Central memory CD8-positive, alpha-beta T cell (primary cell): Measurements from ENCODE around the gene DTD1.
"Not testable (repeated sequence)": the region's sequence is repeated elsewhere in the genome, so short reads cannot be mapped to it uniquely, and the experiment has no call there.

ENCODE experiments used
- ATAC-seq: fragments of 150-1000 bp; cut with Tn5 transposase; replicated peaks from 2 replicates; pipeline ENCODE4 v1.10.0; 2022; ENCODE audit warnings: mild to moderate bottlenecking, moderate FRiP score, moderate number of reproducible peaks; ENCODE audit not compliant: poor library complexity, severe bottlenecking; ENCODE audit errors: extremely low read depth
- DNase-seq, 2 donors: peaks; one replicate each; pipeline ENCODE4 v3.0.0; 2021; ENCODE audit warnings: low spot score in 2 of 2
- H3K27ac Mint-ChIP-seq: one replicate; pipeline ENCODE4 v1.8.0; 2022; ENCODE audit warnings: low read depth, mild to moderate bottlenecking, moderate library complexity, mixed read lengths
- H3K27me3 Mint-ChIP-seq: one replicate; pipeline ENCODE4 v1.8.0; 2022; ENCODE audit warnings: mixed read lengths
- H3K36me3 Mint-ChIP-seq: one replicate; pipeline ENCODE4 v1.8.0; 2022; ENCODE audit warnings: mild to moderate bottlenecking, moderate library complexity, mixed read lengths; ENCODE audit not compliant: insufficient read depth
- H3K4me1 Mint-ChIP-seq: one replicate; pipeline ENCODE4 v1.8.0; 2022; ENCODE audit warnings: mixed read lengths
- H3K4me3 Mint-ChIP-seq: one replicate; pipeline ENCODE4 v1.8.0; 2022; ENCODE audit warnings: mild to moderate bottlenecking, moderate library complexity, mixed read lengths
- H3K9me3 Mint-ChIP-seq: one replicate; pipeline ENCODE4 v1.8.0; 2022; ENCODE audit warnings: mixed read lengths

The DTD1 gene

DNA sequence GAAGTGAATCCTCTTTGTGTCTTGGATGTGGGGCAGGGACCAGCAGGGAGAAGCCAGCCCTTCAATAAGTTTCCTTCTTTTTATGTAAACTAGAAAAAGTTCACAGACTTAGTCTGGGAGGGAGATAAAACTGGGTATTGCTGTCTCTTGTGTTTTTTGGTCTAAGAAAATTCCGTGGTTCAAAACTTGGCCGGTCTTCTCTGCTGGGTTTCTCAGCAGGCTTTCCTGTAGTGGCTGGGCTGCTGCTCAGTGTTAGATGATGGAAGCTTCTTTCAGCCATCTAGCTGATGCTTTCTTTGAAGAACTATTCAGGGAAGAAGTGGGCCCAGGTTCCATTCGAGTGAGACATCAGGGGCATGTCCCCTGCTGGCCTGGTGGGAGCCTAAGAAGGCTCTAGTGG, 155.0 kb downstream of the DTD1 start:
- no peak overlapping the region for H3K27ac Mint-ChIP-seq
- no peaks in the 10 kb centered on the region for H3K9me3 Mint-ChIP-seq
- no peak for DNase-seq
- H3K4me3 Mint-ChIP-seq: no peak overlapping the region
- H3K36me3 Mint-ChIP-seq: peaks cover 7% of the 10 kb centered on the region
- H3K4me1 Mint-ChIP-seq: peaks cover 27% of the 10 kb centered on the region
- no peak for ATAC-seq
- no peaks in the 10 kb centered on the region for H3K27me3 Mint-ChIP-seq

DNA sequence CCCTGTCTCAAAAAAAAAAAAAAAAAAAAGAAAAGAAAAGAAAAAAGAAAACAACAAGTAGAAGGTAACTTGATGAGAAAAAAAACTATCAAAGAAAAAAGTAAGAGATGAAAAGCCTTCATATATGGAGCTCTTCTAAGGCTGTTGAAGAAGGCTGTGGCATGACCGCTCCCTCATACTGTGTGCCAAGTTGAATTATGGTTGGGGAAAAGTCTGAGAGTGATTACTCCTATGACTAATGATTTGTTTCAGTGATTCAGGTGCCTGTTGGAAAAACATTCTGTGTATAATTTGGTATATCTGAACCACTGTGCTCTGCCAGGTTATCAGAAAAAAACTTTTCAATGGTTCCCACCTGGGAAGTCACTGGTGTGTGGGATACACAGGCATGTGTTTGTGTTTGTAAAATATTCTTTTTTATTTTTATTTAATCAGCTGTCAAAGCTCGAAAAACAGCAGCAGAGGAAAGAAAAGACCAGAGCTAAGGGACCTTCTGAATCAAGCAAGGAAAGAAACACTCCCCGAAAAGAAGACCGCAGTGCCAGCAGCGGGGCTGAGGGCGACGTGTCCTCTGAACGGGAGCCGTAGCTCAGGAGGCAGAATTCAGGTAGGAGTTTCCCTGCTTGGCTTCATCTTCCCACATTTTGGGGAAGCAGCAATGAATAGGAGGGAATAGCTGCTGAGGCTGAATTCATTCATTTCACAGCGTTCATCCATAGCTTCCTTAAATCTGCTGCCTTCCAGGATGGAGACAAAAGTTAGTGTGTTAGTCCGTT, 156.0 kb downstream of the DTD1 start:
- H3K27me3 Mint-ChIP-seq: no peaks in the 10 kb centered on the region
- H3K4me3 Mint-ChIP-seq: no peak overlapping the region
- H3K9me3 Mint-ChIP-seq: no peaks in the 10 kb centered on the region

DNA sequence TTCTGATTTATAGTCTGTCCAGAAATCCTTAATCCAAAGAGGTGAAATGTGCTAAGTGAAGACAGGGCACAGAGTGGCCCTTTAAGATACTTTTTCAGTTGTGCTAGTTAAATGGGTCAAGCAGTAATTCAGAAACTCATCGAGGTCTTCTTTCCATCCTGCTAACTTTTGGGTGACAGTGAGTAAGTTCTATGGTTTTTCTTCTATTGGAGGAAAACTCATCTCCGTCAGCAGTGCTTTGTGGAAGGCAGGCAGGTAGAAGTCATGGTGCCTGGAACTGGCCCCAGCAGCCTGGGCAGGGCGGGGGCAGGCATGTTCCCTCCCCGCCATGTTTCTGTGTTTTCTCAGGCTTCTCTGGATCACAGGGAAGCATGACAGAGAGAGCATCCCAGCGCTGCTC, 159.2 kb downstream of the DTD1 start:
- no peak for DNase-seq
- peaks cover 27% of the 10 kb centered on the region for H3K4me1 Mint-ChIP-seq
- peaks cover 8% of the 10 kb centered on the region for H3K36me3 Mint-ChIP-seq
- no peaks in the 10 kb centered on the region for H3K27me3 Mint-ChIP-seq
- ATAC-seq: no peak
- no peak overlapping the region for H3K27ac Mint-ChIP-seq
- H3K9me3 Mint-ChIP-seq: no peaks in the 10 kb centered on the region
- H3K4me3 Mint-ChIP-seq: no peak overlapping the region

More for the DNA sequence above, 156.0 kb downstream of the DTD1 start:
- DNase-seq (no peak), ATAC-seq (no peak)
- peaks cover 8% of the 10 kb centered on the region for H3K36me3 Mint-ChIP-seq
- H3K27ac Mint-ChIP-seq: no peak overlapping the region
- H3K4me1 Mint-ChIP-seq: peaks cover 26% of the 10 kb centered on the region

GRCh38 chr20:18748987-18749386, 161.1 kb downstream of the DTD1 start:
- Mint-ChIP-seq H3K27ac (peak overlapping the region; percentile 78), H3K36me3 (peaks cover 10% of the 10 kb centered on the region), H3K4me3 (no peak overlapping the region), H3K4me1 (peaks cover 37% of the 10 kb centered on the region), H3K9me3 (no peaks in the 10 kb centered on the region), H3K27me3 (no peaks in the 10 kb centered on the region)
- no peak for ATAC-seq
- DNase-seq: no peak

- no peaks in the 10 kb centered on the region for H3K27me3 Mint-ChIP-seq
- H3K4me1 Mint-ChIP-seq: peaks cover 40% of the 10 kb centered on the region
- no peak overlapping the region for H3K27ac Mint-ChIP-seq
- no peaks in the 10 kb centered on the region for H3K9me3 Mint-ChIP-seq
- DNase-seq: no peak
- peaks cover 10% of the 10 kb centered on the region for H3K36me3 Mint-ChIP-seq
- no peak for ATAC-seq
- H3K4me3 Mint-ChIP-seq: no peak overlapping the region
Measured at GRCh38 chr20:18749528-18749927, 161.7 kb downstream of the DTD1 start.

GRCh38 chr20:18750735-18751134, 162.9 kb downstream of the DTD1 start:
- H3K4me1 Mint-ChIP-seq: peaks cover 32% of the 10 kb centered on the region
- DNase-seq: no peak
- H3K36me3 Mint-ChIP-seq: peaks cover 9% of the 10 kb centered on the region
- no peak overlapping the region for H3K4me3 Mint-ChIP-seq
- peak overlapping the region; percentile 19 for H3K27ac Mint-ChIP-seq
- H3K9me3 Mint-ChIP-seq: no peaks in the 10 kb centered on the region
- ATAC-seq: no peak
- no peaks in the 10 kb centered on the region for H3K27me3 Mint-ChIP-seq

- no peaks in the 10 kb centered on the region for H3K27me3 Mint-ChIP-seq
- ATAC-seq (peak; percentile 56), DNase-seq (no peak)
- H3K36me3 Mint-ChIP-seq: peaks cover 5% of the 10 kb centered on the region
- no peak overlapping the region for H3K4me3 Mint-ChIP-seq
- no peak overlapping the region for H3K27ac Mint-ChIP-seq
- no peaks in the 10 kb centered on the region for H3K9me3 Mint-ChIP-seq
- H3K4me1 Mint-ChIP-seq: peaks cover 34% of the 10 kb centered on the region
Measured at GRCh38 chr20:18754030-18754652, 166.3 kb downstream of the DTD1 start.

DNA sequence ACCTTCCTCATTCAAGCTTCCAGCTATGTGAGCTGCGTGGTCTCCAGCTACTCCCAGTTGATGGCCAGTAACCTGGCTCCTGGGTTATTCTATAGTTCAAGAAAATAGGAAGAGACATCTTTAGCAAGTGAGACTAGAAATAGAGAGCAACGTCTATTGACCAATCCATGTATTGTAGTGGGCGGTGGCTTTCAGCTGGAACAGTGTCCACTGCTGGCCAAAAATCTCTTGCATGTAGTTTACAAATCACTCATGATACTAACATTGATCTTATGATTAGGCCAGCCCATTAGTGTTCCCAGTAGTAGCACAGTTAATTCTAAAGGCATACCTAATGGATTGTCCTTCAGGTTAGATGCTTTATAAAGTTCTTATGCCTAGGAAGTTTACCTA, 166.8 kb downstream of the DTD1 start:
- H3K27me3 Mint-ChIP-seq: no peaks in the 10 kb centered on the region
- peaks cover 31% of the 10 kb centered on the region for H3K4me1 Mint-ChIP-seq
- H3K4me3 Mint-ChIP-seq: no peak overlapping the region
- no peak overlapping the region for H3K27ac Mint-ChIP-seq
- ATAC-seq: no peak
- H3K9me3 Mint-ChIP-seq: no peaks in the 10 kb centered on the region
- no peak for DNase-seq
- peaks cover 5% of the 10 kb centered on the region for H3K36me3 Mint-ChIP-seq

GRCh38 chr20:18760852-18761251, 173.0 kb downstream of the DTD1 start:
- not testable (repeated sequence) for DNase-seq, ATAC-seq, H3K27ac Mint-ChIP-seq, H3K36me3 Mint-ChIP-seq, H3K4me3 Mint-ChIP-seq, H3K27me3 Mint-ChIP-seq, H3K9me3 Mint-ChIP-seq
- peaks cover 15% of the 10 kb centered on the region for H3K4me1 Mint-ChIP-seq

DNA sequence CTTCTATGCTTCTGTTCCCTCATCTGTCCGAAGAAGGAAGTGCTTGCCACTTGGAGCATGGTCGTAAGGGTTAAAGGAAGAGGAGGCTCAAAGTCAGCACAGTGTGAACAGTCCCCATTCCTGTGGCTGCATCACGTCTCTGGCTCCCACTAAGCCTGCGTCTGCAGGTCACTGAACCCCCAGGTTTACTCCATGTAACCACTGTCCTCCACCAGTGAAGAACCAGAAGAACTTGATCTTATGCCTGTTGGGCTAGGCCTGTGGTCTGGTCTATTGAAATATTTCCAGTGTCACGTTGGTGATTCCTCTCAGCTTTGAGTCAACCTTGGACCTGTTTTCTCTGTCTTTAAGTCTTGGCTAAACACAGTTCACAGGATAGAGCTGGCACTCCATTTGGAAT, 179.8 kb downstream of the DTD1 start:
- Mint-ChIP-seq H3K27ac (no peak overlapping the region), H3K4me3 (no peak overlapping the region), H3K4me1 (no peaks in the 10 kb centered on the region), H3K27me3 (peaks cover 10% of the 10 kb centered on the region), H3K9me3 (no peaks in the 10 kb centered on the region), H3K36me3 (peaks cover 7% of the 10 kb centered on the region)
- no peak for DNase-seq
- no peak for ATAC-seq

GRCh38 chr20:18773566-18773965, 185.7 kb downstream of the DTD1 start:
- no peaks in the 10 kb centered on the region for H3K4me1 Mint-ChIP-seq
- no peaks in the 10 kb centered on the region for H3K36me3 Mint-ChIP-seq
- DNase-seq (no peak), ATAC-seq (no peak)
- H3K4me3 Mint-ChIP-seq: no peak overlapping the region
- no peak overlapping the region for H3K27ac Mint-ChIP-seq
- H3K27me3 Mint-ChIP-seq: peaks cover 37% of the 10 kb centered on the region
- H3K9me3 Mint-ChIP-seq: no peaks in the 10 kb centered on the region

DNA sequence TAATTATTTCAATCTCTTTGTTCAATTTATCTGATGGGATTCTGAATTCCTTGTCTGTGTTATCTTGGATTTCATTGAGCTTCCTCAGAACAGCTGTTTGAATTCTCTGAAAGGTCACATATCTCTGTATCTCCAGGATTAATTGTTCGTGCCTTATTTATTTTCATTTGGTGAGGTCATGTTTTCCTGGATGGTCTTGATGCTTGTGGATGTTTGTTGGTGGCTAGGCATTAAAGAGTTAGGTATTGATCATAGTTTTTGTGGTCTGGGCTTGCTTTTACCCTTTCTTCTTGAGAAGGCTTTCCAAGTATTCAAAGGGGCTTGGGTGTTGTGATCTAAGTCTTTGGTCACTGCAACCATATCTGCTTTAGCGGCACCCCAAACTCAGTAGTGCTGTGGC, 186.4 kb downstream of the DTD1 start:
- Mint-ChIP-seq H3K27me3 (peaks cover 37% of the 10 kb centered on the region), H3K4me1 (no peaks in the 10 kb centered on the region), H3K27ac (no peak overlapping the region), H3K4me3 (no peak overlapping the region), H3K36me3 (no peaks in the 10 kb centered on the region), H3K9me3 (no peaks in the 10 kb centered on the region)
- DNase-seq (no peak), ATAC-seq (no peak)

GRCh38 chr20:18775633-18776032, 187.8 kb downstream of the DTD1 start:
- Mint-ChIP-seq H3K27ac (no peak overlapping the region), H3K9me3 (no peaks in the 10 kb centered on the region), H3K36me3 (no peaks in the 10 kb centered on the region), H3K27me3 (peaks cover 37% of the 10 kb centered on the region), H3K4me3 (no peak overlapping the region), H3K4me1 (no peaks in the 10 kb centered on the region)
- DNase-seq (no peak), ATAC-seq (no peak)
